ENCODE data around the gene CDY1B.
"Not testable (repeated sequence)": the region's sequence is repeated elsewhere in the genome, so short reads cannot be mapped to it uniquely, and the experiment has no call there.

CDY1B gene, protein sequence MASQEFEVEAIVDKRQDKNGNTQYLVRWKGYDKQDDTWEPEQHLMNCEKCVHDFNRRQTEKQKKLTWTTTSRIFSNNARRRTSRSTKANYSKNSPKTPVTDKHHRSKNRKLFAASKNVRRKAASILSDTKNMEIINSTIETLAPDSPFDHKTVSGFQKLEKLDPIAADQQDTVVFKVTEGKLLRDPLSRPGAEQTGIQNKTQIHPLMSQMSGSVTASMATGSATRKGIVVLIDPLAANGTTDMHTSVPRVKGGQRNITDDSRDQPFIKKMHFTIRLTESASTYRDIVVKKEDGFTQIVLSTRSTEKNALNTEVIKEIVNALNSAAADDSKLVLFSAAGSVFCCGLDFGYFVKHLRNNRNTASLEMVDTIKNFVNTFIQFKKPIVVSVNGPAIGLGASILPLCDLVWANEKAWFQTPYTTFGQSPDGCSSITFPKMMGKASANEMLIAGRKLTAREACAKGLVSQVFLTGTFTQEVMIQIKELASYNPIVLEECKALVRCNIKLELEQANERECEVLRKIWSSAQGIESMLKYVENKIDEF

GRCh38 chrY:24047919-24048318 lies at the start of gene CDY1B:
Gene CDY1B, minus strand, starts transcription at chrY:24048019. Its CDS starts 331 bp downstream, at chrY:24047688.
- in situ Hi-C loops (cut with HindIII; ENCODE audit: low sequenced_read_pairs): not testable (repeated sequence)

GRCh38 chrY:24049525-24049924 lies 1.7 kb upstream of the CDY1B start:
- in situ Hi-C loops (cut with HindIII; ENCODE audit: low sequenced_read_pairs): not testable (repeated sequence)

- in situ Hi-C loops (cut with HindIII; ENCODE audit: low sequenced_read_pairs): not testable (repeated sequence)
These were observed 4.6 kb downstream of the CDY1B start for GRCh38 chrY:24043209-24043608.

GRCh38 chrY:24039008-24039718 lies 8.7 kb downstream of the CDY1B start:
- in situ Hi-C loops (cut with HindIII; ENCODE audit: low sequenced_read_pairs): not testable (repeated sequence)

DNA sequence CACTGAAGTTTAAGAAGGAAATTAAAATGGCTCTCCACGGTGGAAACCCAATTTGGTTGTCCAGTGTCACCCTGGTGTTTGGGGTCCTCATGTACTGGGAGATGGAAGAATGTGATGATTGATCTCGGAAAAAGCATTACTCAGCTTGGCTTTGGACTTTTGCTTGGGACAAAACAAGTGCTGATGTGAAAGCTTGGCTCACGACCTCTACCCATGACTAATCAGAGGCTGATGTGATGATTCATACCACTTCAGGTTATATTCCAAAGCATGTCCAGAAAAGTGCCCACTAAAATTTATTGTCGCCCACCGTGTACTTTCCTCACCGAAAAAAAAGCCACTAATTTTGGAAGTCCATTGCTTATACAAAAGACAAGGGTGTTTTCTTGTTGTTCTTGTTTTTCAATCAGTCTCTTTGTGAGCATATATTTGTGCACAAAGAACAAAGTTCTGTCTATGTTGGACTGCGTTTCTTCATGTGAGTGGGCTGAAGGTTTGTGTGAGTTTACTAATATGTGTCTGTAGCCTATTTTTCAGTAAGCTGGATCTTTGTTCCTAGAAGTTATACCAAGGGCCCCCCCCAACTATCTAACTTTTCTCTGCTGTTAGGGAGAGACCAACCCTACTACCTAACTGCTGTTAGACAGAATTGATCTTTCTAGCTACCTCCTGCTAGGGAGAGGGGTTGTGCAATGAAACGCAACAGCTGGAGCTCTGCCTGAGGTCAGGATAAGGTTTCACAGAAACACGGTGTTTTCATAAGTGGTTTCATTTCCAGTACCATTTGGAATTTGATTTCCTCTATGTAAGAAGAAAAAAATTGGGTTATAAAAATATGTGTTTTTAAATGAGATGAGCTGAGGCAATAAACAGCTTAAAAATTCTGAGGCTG lies 21.4 kb downstream of the CDY1B start:
- in situ Hi-C loops (cut with HindIII; ENCODE audit: low sequenced_read_pairs): not testable (repeated sequence)
